ENCODE measurements around the gene PGAP2. TPM values are rescaled to one million over a fixed set of nuclear protein-coding genes. Genes with fewer than 3 reads are reported as not detected.

The PGAP2 gene
- total RNA-seq, 3 donors from 2014 or later, result 12.3 to 24.3 (median 20.6) TPM

DNA sequence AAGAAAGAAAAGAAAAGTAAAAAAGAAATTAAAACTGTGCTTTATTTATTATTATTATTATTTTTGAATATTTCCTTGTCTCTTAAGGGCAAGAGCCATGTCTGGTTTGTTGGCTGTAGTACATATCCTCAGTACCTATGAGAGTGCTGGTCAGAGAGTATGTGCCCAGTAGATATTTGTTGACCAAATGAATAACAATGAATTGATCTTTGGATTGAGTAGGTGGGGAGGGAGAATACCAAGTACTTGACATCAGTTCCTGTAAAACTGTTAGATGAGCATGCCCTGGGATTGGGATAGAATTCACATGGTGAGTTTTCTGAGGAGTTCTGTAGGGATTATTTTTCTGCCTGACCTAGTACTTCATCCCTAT is 58.5 kb downstream of the PGAP2 start:
- no peaks in the 10 kb centered on the region for H3K27me3 ChIP-seq
- no peaks in the 10 kb centered on the region for H3K36me3 ChIP-seq
- DNase-seq (ENCODE audit: low spot score in 2 of 2), result no peak
- peak overlapping the region; percentile 57 to 62 for H3K27ac ChIP-seq
- intact Hi-C loops (cut with DNase I; ENCODE audit: low total_unique reads), result no loop called here
- H3K4me1 ChIP-seq, result peaks cover 0 to 19% of the 10 kb centered on the region in 2 donors
- no peaks in the 10 kb centered on the region for H3K9me3 ChIP-seq
- no peak overlapping the region for H3K4me3 ChIP-seq
- TF ChIP-seq POLR2A (IDR thresholded peaks at IDR 0.05) (no peak), POLR2AphosphoS5 (IDR thresholded peaks at IDR 0.05) (no peak), CTCF (IDR thresholded peaks at IDR 0.05) (no peak)

DNA sequence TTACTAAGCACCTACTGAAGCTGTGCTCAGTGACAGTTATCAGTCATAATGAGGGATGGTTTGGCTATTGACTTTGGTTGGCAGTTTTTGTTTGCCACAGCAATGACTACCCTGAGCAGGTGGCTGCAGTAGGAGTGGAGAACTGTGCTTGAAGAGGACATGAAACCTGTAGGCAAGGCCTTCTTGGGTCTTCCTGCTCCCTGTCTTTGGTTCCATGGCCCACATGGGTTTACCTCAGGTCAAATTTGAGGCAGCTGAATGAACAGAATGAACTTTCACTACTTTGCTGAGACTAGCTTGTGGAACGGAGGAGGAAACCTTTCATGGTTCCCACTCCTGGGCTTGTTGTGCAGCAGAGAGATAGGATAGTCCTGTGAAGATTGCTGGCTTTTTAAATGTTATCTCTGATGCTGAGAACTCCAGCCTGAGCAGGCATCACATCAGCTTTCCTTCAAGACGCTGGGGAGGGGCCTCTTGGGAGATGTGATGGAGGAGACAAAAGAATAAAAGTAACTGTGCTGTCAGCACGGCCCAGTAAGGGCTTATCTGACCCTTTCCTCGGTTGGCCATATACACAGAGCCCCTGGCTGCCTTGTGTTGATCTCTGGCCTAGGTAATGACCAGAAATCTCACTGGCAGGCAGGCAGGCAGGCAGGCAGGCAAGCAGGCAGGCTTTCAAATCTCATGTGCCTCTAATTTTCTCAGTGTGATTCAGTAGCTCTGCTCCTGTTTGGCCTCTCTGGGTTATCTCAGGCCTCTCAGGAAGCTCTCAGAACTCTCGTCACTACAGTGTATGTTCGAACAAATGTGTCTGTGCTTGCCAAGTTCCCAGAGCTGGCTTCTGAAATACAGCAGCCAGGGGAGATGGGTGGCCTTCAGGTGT is 59.1 kb downstream of the PGAP2 start:
- H3K4me3 ChIP-seq, result no peak overlapping the region
- no peaks in the 10 kb centered on the region for H3K9me3 ChIP-seq
- H3K4me1 ChIP-seq, result peaks cover 0 to 19% of the 10 kb centered on the region in 2 donors
- intact Hi-C loops (cut with DNase I; ENCODE audit: low total_unique reads), result no loop called here
- H3K27ac ChIP-seq, result peak overlapping the region; percentile 57 to 62
- no peak for DNase-seq (ENCODE audit: low spot score in 2 of 2)
- H3K36me3 ChIP-seq, result no peaks in the 10 kb centered on the region
- H3K27me3 ChIP-seq, result no peaks in the 10 kb centered on the region
- TF ChIP-seq CTCF (IDR thresholded peaks at IDR 0.05), result no peak

- intact Hi-C loops (cut with DNase I; ENCODE audit: low total_unique reads), result no loop called here
- TF ChIP-seq POLR2AphosphoS5 (IDR thresholded peaks at IDR 0.05) (no peak), POLR2A (IDR thresholded peaks at IDR 0.05) (no peak)
Observed at GRCh38 chr11:3873712-3874349, 65.5 kb downstream of the PGAP2 start.

More at GRCh38 chr11:3873712-3874349, 65.5 kb downstream of the PGAP2 start:
- Histone ChIP-seq H3K27me3 (no peaks in the 10 kb centered on the region), H3K27ac (no peak overlapping the region), H3K4me1 (no peaks in the 10 kb centered on the region), H3K9me3 (no peaks in the 10 kb centered on the region), H3K36me3 (no peaks in the 10 kb centered on the region), H3K4me3 (no peak overlapping the region)
- no peak for DNase-seq (ENCODE audit: low spot score in 2 of 2)

Other genes starting within 250 kb of the PGAP2 start
- gene ART5, start 166.6 kb upstream of the PGAP2 start, total RNA-seq, result 1 to 10 TPM in 2 of 3 donors, not detected in 1; 1.3 to 3.3 TPM
- gene ART1, start 163.4 kb upstream of the PGAP2 start, total RNA-seq, result not detected
- gene CHRNA10, start 137.2 kb upstream of the PGAP2 start, total RNA-seq, result under 1 TPM; 0.48 to 0.88 (median 0.66) TPM
- gene NUP98, start 11.0 kb upstream of the PGAP2 start, total RNA-seq, result 100 to 1,000 TPM in 2 of 3 donors, 10 to 100 TPM in 1; 98.1 to 178 (median 142) TPM
- gene RHOG, start 32.4 kb downstream of the PGAP2 start, total RNA-seq, result 10 to 100 TPM; 37.0 to 68.2 (median 37.0) TPM
- 10 to 100 TPM; 44.2 to 68.2 (median 47.9) TPM for gene STIM1, start 47.1 kb downstream of the PGAP2 start, total RNA-seq